GM18907 (cell line): ENCODE results near the gene FGF14.

Experiments used
- ATAC-seq: cut with Tn5 transposase; IDR thresholded peaks from one replicate; pipeline ENCODE4 v1.9.1; 2021; ENCODE audit warnings: mild to moderate bottlenecking, moderate library complexity; ENCODE audit not compliant: unreplicated experiment

FGF14 gene

GRCh38 chr13:101828119-101828518 is 573.7 kb downstream of the FGF14 start:
- ATAC-seq = no peak

- ATAC-seq = no peak
Observed at GRCh38 chr13:101817898-101818297, 584.0 kb downstream of the FGF14 start.

GRCh38 chr13:101811881-101812280 is 590.0 kb downstream of the FGF14 start:
- no peak for ATAC-seq

- no peak for ATAC-seq
Observed at GRCh38 chr13:101811284-101811839, 590.5 kb downstream of the FGF14 start.

- no peak for ATAC-seq
Observed at GRCh38 chr13:101799196-101799595, 602.7 kb downstream of the FGF14 start.

GRCh38 chr13:101798437-101798836 is 603.4 kb downstream of the FGF14 start:
- no peak for ATAC-seq

- ATAC-seq = no peak
Observed at GRCh38 chr13:101795460-101795859, 606.4 kb downstream of the FGF14 start.

GRCh38 chr13:101795025-101795424 is 606.8 kb downstream of the FGF14 start:
- no peak for ATAC-seq

GRCh38 chr13:101792189-101792588 is 609.7 kb downstream of the FGF14 start:
- ATAC-seq = no peak

- no peak for ATAC-seq
Observed at GRCh38 chr13:101785858-101786257, 616.0 kb downstream of the FGF14 start.

- ATAC-seq = no peak
Observed at GRCh38 chr13:101784313-101784712, 617.5 kb downstream of the FGF14 start.

- ATAC-seq = no peak
Observed at GRCh38 chr13:101783554-101783953, 618.3 kb downstream of the FGF14 start.

- ATAC-seq = no peak
Observed at GRCh38 chr13:101780211-101780610, 621.6 kb downstream of the FGF14 start.

- no peak for ATAC-seq
Observed at GRCh38 chr13:101779147-101779546, 622.7 kb downstream of the FGF14 start.

GRCh38 chr13:101775267-101775666 is 626.6 kb downstream of the FGF14 start:
- ATAC-seq = no peak

- ATAC-seq = no peak
Observed at GRCh38 chr13:101774393-101774792, 627.5 kb downstream of the FGF14 start.

- no peak for ATAC-seq
Observed at GRCh38 chr13:101773062-101773461, 628.8 kb downstream of the FGF14 start.

GRCh38 chr13:101767131-101767530 is 634.7 kb downstream of the FGF14 start:
- no peak for ATAC-seq

GRCh38 chr13:101763191-101763590 is 638.7 kb downstream of the FGF14 start:
- ATAC-seq = no peak

- ATAC-seq = peak; percentile 96
Observed at GRCh38 chr13:101757446-101758039, 644.3 kb downstream of the FGF14 start.

- no peak for ATAC-seq
Observed at GRCh38 chr13:101755228-101755887, 646.5 kb downstream of the FGF14 start.

- ATAC-seq = no peak
Observed at GRCh38 chr13:101752432-101752831, 649.4 kb downstream of the FGF14 start.
